ENCODE data around the gene TTL.

Gene TTL

DNA sequence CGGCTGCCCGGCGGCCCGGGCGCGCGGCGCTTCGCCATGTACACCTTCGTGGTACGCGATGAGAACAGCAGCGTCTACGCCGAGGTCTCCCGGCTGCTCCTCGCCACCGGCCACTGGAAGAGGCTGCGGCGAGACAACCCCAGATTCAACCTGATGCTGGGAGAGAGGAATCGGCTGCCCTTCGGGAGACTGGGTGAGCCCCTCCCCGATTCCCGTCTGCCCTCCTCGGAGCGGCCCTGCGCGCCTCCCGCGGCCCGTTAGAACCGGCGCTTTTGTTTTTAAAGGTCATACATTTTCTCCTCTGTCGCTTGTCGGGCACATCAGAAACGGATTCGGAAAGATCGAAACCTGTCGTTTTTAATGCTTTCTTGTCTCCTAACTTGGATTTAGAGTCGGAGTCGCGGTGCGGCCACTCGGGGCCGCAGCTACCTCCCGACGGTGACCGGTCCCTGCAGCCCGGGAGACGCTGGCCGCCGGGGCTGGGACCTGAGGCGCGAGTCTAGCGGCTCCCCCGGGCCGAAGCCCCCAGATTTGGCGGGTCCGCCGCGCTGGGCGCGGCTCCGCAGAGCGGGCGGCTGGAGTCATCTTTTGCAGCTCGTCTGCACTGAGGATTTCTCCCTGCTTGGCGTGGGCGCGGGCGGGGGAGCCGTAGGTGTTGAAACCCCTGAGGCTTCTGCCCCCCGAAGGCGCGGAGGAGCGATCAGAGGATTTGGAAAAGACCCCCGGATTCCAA lies 519 bp downstream of the TTL start:
- Histone ChIP-seq H3K27ac (ENCODE audit: low read depth, low read length) (peak overlapping the region; percentile 41; the same call in 1 of the 2 replicates), H3K4me1 (ENCODE audit: control insufficient read depth, low read length) (peaks cover 20% of the 10 kb centered on the region), H3K9me2 (replicated peaks; ENCODE audit: control insufficient read depth, low read length) (no peaks in the 10 kb centered on the region), H3K4me3 (ENCODE audit: low read length) (peak overlapping the region; percentile 88), H3K4me2 (ENCODE audit: low read length) (peak overlapping the region; percentile 98), H3K27me3 (ENCODE audit: control insufficient read depth, low read length) (no peaks in the 10 kb centered on the region), H3K79me2 (ENCODE audit: control insufficient read depth, low read length) (peaks cover 54% of the 10 kb centered on the region), H4K20me1 (ENCODE audit: control insufficient read depth, insufficient read depth, low read depth, low read length) (peaks cover 3% of the 10 kb centered on the region; the same call in 1 of the 2 replicates), H3K9me3 (ENCODE audit: control insufficient read depth, insufficient read depth, low read length) (no peaks in the 10 kb centered on the region), H3F3A (ENCODE audit: control insufficient read depth, insufficient read depth) (peaks cover 5% of the 10 kb centered on the region; the same call in 1 of the 2 replicates), H3K36me3 (ENCODE audit: control insufficient read depth, low read length) (peaks cover 37% of the 10 kb centered on the region)
- no peak for TF ChIP-seq EZH2phosphoT487 (IDR thresholded peaks at IDR 0.05; ENCODE audit: borderline replicate concordance, low read length)
- TF ChIP-seq, protein P1, sequence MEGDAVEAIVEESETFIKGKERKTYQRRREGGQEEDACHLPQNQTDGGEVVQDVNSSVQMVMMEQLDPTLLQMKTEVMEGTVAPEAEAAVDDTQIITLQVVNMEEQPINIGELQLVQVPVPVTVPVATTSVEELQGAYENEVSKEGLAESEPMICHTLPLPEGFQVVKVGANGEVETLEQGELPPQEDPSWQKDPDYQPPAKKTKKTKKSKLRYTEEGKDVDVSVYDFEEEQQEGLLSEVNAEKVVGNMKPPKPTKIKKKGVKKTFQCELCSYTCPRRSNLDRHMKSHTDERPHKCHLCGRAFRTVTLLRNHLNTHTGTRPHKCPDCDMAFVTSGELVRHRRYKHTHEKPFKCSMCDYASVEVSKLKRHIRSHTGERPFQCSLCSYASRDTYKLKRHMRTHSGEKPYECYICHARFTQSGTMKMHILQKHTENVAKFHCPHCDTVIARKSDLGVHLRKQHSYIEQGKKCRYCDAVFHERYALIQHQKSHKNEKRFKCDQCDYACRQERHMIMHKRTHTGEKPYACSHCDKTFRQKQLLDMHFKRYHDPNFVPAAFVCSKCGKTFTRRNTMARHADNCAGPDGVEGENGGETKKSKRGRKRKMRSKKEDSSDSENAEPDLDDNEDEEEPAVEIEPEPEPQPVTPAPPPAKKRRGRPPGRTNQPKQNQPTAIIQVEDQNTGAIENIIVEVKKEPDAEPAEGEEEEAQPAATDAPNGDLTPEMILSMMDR (IDR thresholded peaks at IDR 0.05; ENCODE audit: low read depth, low read length, poor library complexity, severe bottlenecking), result no peak

GRCh38 chr2:112483042-112483473 lies 1.1 kb downstream of the TTL start:
- Histone ChIP-seq H3K9me2 (replicated peaks; ENCODE audit: control insufficient read depth, low read length) (no peaks in the 10 kb centered on the region), H3K4me1 (ENCODE audit: control insufficient read depth, low read length) (peaks cover 20% of the 10 kb centered on the region), H3K27ac (ENCODE audit: low read depth, low read length) (no peak overlapping the region), H3K4me3 (ENCODE audit: low read length) (peak overlapping the region; percentile 88), H3K9me3 (ENCODE audit: control insufficient read depth, insufficient read depth, low read length) (no peaks in the 10 kb centered on the region), H3K36me3 (ENCODE audit: control insufficient read depth, low read length) (peaks cover 43% of the 10 kb centered on the region), H4K20me1 (ENCODE audit: control insufficient read depth, insufficient read depth, low read depth, low read length) (peaks cover 5% of the 10 kb centered on the region; the same call in 1 of the 2 replicates), H3K79me2 (ENCODE audit: control insufficient read depth, low read length) (peaks cover 60% of the 10 kb centered on the region), H3K27me3 (ENCODE audit: control insufficient read depth, low read length) (no peaks in the 10 kb centered on the region), H3F3A (ENCODE audit: control insufficient read depth, insufficient read depth) (peaks cover 3% of the 10 kb centered on the region; the same call in 1 of the 2 replicates), H3K4me2 (ENCODE audit: low read length) (peak overlapping the region; percentile 98)
- TF ChIP-seq EZH2phosphoT487 (IDR thresholded peaks at IDR 0.05; ENCODE audit: borderline replicate concordance, low read length), result no peak
- TF ChIP-seq, protein P1 (IDR thresholded peaks at IDR 0.05; ENCODE audit: low read depth, low read length, poor library complexity, severe bottlenecking), result no peak

- Histone ChIP-seq H3K4me1 (ENCODE audit: control insufficient read depth, low read length) (peaks cover 20% of the 10 kb centered on the region), H3K9me2 (replicated peaks; ENCODE audit: control insufficient read depth, low read length) (no peaks in the 10 kb centered on the region), H3F3A (ENCODE audit: control insufficient read depth, insufficient read depth) (peaks cover 3% of the 10 kb centered on the region; the same call in 1 of the 2 replicates), H3K79me2 (ENCODE audit: control insufficient read depth, low read length) (peaks cover 63% of the 10 kb centered on the region), H3K36me3 (ENCODE audit: control insufficient read depth, low read length) (peaks cover 46% of the 10 kb centered on the region), H3K4me3 (ENCODE audit: low read length) (peak overlapping the region; percentile 88), H3K27me3 (ENCODE audit: control insufficient read depth, low read length) (no peaks in the 10 kb centered on the region), H4K20me1 (ENCODE audit: control insufficient read depth, insufficient read depth, low read depth, low read length) (peaks cover 5% of the 10 kb centered on the region; the same call in 1 of the 2 replicates), H3K9me3 (ENCODE audit: control insufficient read depth, insufficient read depth, low read length) (no peaks in the 10 kb centered on the region), H3K27ac (ENCODE audit: low read depth, low read length) (no peak overlapping the region), H3K4me2 (ENCODE audit: low read length) (peak overlapping the region; percentile 98)
- no peak for TF ChIP-seq EZH2phosphoT487 (IDR thresholded peaks at IDR 0.05; ENCODE audit: borderline replicate concordance, low read length)
- TF ChIP-seq, protein P1 (IDR thresholded peaks at IDR 0.05; ENCODE audit: low read depth, low read length, poor library complexity, severe bottlenecking), result no peak
Observed at GRCh38 chr2:112483831-112484230, 1.9 kb downstream of the TTL start.

Data from DOHH2 (cell line).